Thoracic aorta (tissue), 2 donors: ENCODE measurements around the gene PARD3B. TPM values are rescaled to one million over a fixed set of nuclear protein-coding genes. Genes with fewer than 3 reads are reported as not detected.

ENCODE experiments used
- ATAC-seq: fragments of 150-250 bp; one replicate; pipeline ENCODE4 v1.8.0; 2017; ENCODE audit warnings: low read depth; ENCODE audit not compliant: insufficient number of reproducible peaks, low FRiP score
- DNase-seq: peaks from one replicate; pipeline ENCODE4 v3.0.0-alpha.2; 2020; ENCODE audit warnings: low spot score
- H3K27ac ChIP-seq, 2 donors: fragments of 200-600 bp; sonication (generic); 1 replicate in 1 of 2; 2 replicates in 1 of 2; pipeline ENCODE4 v1.5.1; 2016; ENCODE audit warnings: mild to moderate bottlenecking in 2 of 2, moderate library complexity in 2 of 2
- H3K27me3 ChIP-seq: fragments of 200-600 bp; sonication (generic); replicated peaks from 2 replicates; pipeline ENCODE4 v1.6.0; 2016; ENCODE audit warnings: mild to moderate bottlenecking; ENCODE audit not compliant: insufficient read depth
- H3K36me3 ChIP-seq: fragments of 200-600 bp; sonication (generic); one replicate; pipeline ENCODE4 v1.5.1; 2016
- H3K4me1 ChIP-seq, 2 donors: fragments of 200-600 bp; sonication (generic); 1 replicate in 1 of 2; 2 replicates in 1 of 2; pipeline versions ENCODE4 v1.5.1 to v1.6.0; 2016; ENCODE audit warnings: low read depth in 2 of 2, mild to moderate bottlenecking in 1 of 2; ENCODE audit not compliant: control insufficient read depth in 1 of 2
- H3K4me3 ChIP-seq: fragments of 200-600 bp; sonication (generic); 2 replicates; pipeline ENCODE4 v1.5.1; 2016; ENCODE audit warnings: mild to moderate bottlenecking
- H3K9me3 ChIP-seq: fragments of 200-600 bp; sonication (generic); 2 replicates; pipeline ENCODE4 v1.5.1; 2016
- CTCF ChIP-seq: fragments of 200-600 bp; sonication (generic); IDR thresholded peaks from one replicate; pipeline ENCODE4 v1.5.1; 2019; ENCODE audit warnings: antibody characterized with exemption
- total RNA-seq, 2 donors: library from RNA; depleted of rRNA; stranded (reverse); fragments of >200 nt; gene quantifications; one replicate each; pipeline versions ENCODE4 v1.1.0 to v1.2.3, GENCODE V29; 2016

Gene PARD3B
- total RNA-seq, 2 donors from 2014 or later = 25.7 to 34.5 TPM

- Histone ChIP-seq H3K36me3 (no peaks in the 10 kb centered on the region), H3K4me3 (no peak overlapping the region), H3K4me1 (peaks cover 5 to 24% of the 10 kb centered on the region in 2 donors), H3K27me3 (no peaks in the 10 kb centered on the region), H3K27ac (no peak overlapping the region), H3K9me3 (no peaks in the 10 kb centered on the region)
- TF ChIP-seq CTCF = no peak
- no peak for DNase-seq
- ATAC-seq = no peak
Observed at GRCh38 chr2:205177546-205177945, 632.3 kb downstream of the PARD3B start.

GRCh38 chr2:205180730-205181129 lies 635.5 kb downstream of the PARD3B start:
- H3K27ac ChIP-seq = no peak overlapping the region
- H3K4me1 ChIP-seq = peaks cover 0 to 16% of the 10 kb centered on the region in 2 donors
- no peaks in the 10 kb centered on the region for H3K27me3 ChIP-seq
- no peak for TF ChIP-seq CTCF
- ATAC-seq (no peak), DNase-seq (no peak)
- no peaks in the 10 kb centered on the region for H3K9me3 ChIP-seq
- H3K36me3 ChIP-seq = no peaks in the 10 kb centered on the region
- no peak overlapping the region for H3K4me3 ChIP-seq

- DNase-seq = no peak
- no peak for ATAC-seq
- H3K27ac ChIP-seq = no peak overlapping the region
- H3K36me3 ChIP-seq = no peaks in the 10 kb centered on the region
- no peak for TF ChIP-seq CTCF
- H3K9me3 ChIP-seq = no peaks in the 10 kb centered on the region
- H3K27me3 ChIP-seq = no peaks in the 10 kb centered on the region
- no peaks in the 10 kb centered on the region for H3K4me1 ChIP-seq
- H3K4me3 ChIP-seq = no peak overlapping the region
Observed at GRCh38 chr2:205187731-205188130, 642.5 kb downstream of the PARD3B start.

GRCh38 chr2:205188239-205189138 lies 643.2 kb downstream of the PARD3B start:
- H3K4me3 ChIP-seq = no peak overlapping the region
- no peak overlapping the region for H3K27ac ChIP-seq
- no peaks in the 10 kb centered on the region for H3K4me1 ChIP-seq
- no peak for ATAC-seq
- DNase-seq = no peak
- no peak for TF ChIP-seq CTCF
- H3K27me3 ChIP-seq = no peaks in the 10 kb centered on the region
- no peaks in the 10 kb centered on the region for H3K9me3 ChIP-seq
- no peaks in the 10 kb centered on the region for H3K36me3 ChIP-seq

GRCh38 chr2:205189301-205189700 lies 644.0 kb downstream of the PARD3B start:
- DNase-seq (no peak), ATAC-seq (no peak)
- Histone ChIP-seq H3K27ac (no peak overlapping the region), H3K4me3 (no peak overlapping the region), H3K36me3 (no peaks in the 10 kb centered on the region), H3K27me3 (no peaks in the 10 kb centered on the region), H3K4me1 (no peaks in the 10 kb centered on the region), H3K9me3 (no peaks in the 10 kb centered on the region)
- no peak for TF ChIP-seq CTCF
